SK-N-SH (cell line): ENCODE data around the gene TRPC4AP.

ENCODE experiments used
- CTCF ChIP-seq: fragments of 200-600 bp; sonication (generic); IDR thresholded peaks from 2 replicates; pipeline ENCODE4 v1.6.1; 2017; ENCODE audit warnings: antibody characterized with exemption, mild to moderate bottlenecking, moderate library complexity
- TAF1 ChIP-seq: IDR thresholded peaks from 2 replicates; pipeline ENCODE4 v1.6.1; 2012; ENCODE audit warnings: low read depth, mild to moderate bottlenecking, low read length, moderate library complexity, borderline replicate concordance
- USF2 ChIP-seq: fragments of 150-350 bp; IDR thresholded peaks from 2 replicates; pipeline ENCODE4 v1.6.1; 2017; ENCODE audit warnings: antibody characterized with exemption, low read length, low read depth, borderline replicate concordance

GRCh38 chr20:35066194-35066593 is 26.4 kb downstream of the TRPC4AP start:
- TF ChIP-seq USF2 (no peak), CTCF (no peak), TAF1 (no peak)
